Cardiac muscle cell (in vitro differentiated cells and primary cell): ENCODE data around the gene SFXN4. TPM values are rescaled to one million over a fixed set of nuclear protein-coding genes. Genes with fewer than 3 reads are reported as not detected.

Experiments
- DNase-seq, 2 donors: peaks; one replicate each; pipeline versions ENCODE4 v3.0.0 to v3.0.0-alpha.2; 2010 to 2017; ENCODE audit warnings: low read depth in 1 of 2, low spot score in 1 of 2
- H3K27ac ChIP-seq: fragments of 200-600 bp; sonication (generic); 2 replicates; pipeline ENCODE4 v1.5.1; 2016
- H3K27me3 ChIP-seq: fragments of 200-600 bp; sonication (generic); 2 replicates; pipeline ENCODE4 v1.6.0; 2016; ENCODE audit warnings: control low read depth
- H3K36me3 ChIP-seq: fragments of 200-600 bp; sonication (generic); 2 replicates; pipeline ENCODE4 v1.5.1; 2016; ENCODE audit warnings: control low read depth
- H3K4me1 ChIP-seq: fragments of 200-600 bp; sonication (generic); 2 replicates; pipeline ENCODE4 v1.8.1; 2017; ENCODE audit warnings: low read depth, mild to moderate bottlenecking, mixed run types
- H3K4me3 ChIP-seq: fragments of 200-600 bp; sonication (generic); 2 replicates; pipeline ENCODE4 v1.5.1; 2016; ENCODE audit warnings: mild to moderate bottlenecking
- H3K9me3 ChIP-seq: fragments of 200-600 bp; sonication (generic); 2 replicates; pipeline ENCODE4 v1.5.1; 2017; ENCODE audit warnings: low read depth, mild to moderate bottlenecking, control low read depth
- polyA plus RNA-seq: library from polyadenylated mRNA; unstranded; fragments of >200 nt; fragmentation: Nextera tagmentation; extraction: Ambion mirVana; gene quantifications from 2 replicates; pipeline ENCODE4 v1.2.1, GENCODE V29; 2016
- total RNA-seq: library from RNA; depleted of rRNA; stranded (reverse); fragments of >200 nt; gene quantifications from 2 replicates; pipeline ENCODE4 v1.2.3, GENCODE V29; 2016
- TF ChIP-seq, protein P1 (sequence below): IDR thresholded peaks from 2 replicates; pipeline ENCODE4 v1.5.1; 2012; ENCODE audit warnings: low read depth, mild to moderate bottlenecking, low read length

SFXN4 gene, protein sequence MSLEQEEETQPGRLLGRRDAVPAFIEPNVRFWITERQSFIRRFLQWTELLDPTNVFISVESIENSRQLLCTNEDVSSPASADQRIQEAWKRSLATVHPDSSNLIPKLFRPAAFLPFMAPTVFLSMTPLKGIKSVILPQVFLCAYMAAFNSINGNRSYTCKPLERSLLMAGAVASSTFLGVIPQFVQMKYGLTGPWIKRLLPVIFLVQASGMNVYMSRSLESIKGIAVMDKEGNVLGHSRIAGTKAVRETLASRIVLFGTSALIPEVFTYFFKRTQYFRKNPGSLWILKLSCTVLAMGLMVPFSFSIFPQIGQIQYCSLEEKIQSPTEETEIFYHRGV
- total RNA-seq, result 21.4 and 25.9 TPM in 2 replicates
- polyA plus RNA-seq, result 51.5 and 53.2 TPM in 2 replicates

DNA sequence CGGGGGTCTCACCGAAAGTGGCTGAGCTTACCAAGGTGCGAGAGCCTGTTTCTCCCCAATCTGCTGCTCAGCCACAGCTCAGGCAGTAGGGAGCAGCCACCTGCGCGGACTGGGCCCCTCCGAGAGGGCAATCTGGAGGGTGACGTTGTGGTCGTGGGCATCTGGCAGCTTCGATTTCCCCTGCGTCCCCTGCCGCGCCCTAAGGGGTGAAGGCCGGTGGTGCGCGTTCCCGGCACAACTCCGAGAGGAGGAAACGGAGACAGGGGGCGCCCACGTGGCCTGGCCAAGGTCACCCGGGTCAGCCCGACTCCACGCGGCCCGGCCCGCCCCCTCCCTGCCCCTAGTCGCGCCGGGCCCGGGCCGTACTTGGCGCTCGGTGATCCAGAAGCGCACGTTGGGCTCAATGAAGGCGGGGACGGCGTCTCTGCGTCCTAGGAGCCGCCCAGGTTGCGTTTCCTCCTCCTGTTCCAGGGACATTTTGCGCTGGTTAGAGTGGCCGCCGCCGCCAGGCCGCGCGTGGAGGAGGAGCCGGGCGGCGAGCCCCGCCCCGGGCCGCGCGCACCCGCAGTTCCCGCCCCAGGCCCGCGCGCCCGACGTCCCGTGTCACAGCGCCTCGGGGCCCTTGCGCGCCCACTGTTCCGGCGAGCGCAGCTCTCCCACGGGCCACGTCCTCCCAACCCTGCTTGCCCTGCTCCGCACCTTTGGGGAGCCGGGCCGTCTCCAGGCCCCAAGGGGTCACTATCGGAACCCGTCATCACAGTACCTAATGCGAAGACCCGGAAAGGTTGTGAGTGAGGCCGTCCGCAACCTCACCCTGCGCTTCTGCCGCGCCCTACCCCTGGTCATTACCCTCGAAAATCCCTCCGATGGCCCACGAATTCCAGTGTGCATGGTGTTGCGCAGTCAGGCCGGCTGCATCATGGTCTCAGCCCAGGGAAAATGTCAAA lies at the start of gene SFXN4:
TSS of gene SFXN4 (minus strand) at position 544 of the 947 bp plus-strand sequence. CDS start at position 477, 67 bp downstream.
- peaks cover 18% of the 10 kb centered on the region for H3K4me1 ChIP-seq
- TF ChIP-seq, protein P1, sequence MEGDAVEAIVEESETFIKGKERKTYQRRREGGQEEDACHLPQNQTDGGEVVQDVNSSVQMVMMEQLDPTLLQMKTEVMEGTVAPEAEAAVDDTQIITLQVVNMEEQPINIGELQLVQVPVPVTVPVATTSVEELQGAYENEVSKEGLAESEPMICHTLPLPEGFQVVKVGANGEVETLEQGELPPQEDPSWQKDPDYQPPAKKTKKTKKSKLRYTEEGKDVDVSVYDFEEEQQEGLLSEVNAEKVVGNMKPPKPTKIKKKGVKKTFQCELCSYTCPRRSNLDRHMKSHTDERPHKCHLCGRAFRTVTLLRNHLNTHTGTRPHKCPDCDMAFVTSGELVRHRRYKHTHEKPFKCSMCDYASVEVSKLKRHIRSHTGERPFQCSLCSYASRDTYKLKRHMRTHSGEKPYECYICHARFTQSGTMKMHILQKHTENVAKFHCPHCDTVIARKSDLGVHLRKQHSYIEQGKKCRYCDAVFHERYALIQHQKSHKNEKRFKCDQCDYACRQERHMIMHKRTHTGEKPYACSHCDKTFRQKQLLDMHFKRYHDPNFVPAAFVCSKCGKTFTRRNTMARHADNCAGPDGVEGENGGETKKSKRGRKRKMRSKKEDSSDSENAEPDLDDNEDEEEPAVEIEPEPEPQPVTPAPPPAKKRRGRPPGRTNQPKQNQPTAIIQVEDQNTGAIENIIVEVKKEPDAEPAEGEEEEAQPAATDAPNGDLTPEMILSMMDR, result peak; percentile 2
- peaks cover 35% of the 10 kb centered on the region for H3K36me3 ChIP-seq
- no peaks in the 10 kb centered on the region for H3K9me3 ChIP-seq
- no peaks in the 10 kb centered on the region for H3K27me3 ChIP-seq
- peak within 1 kb of the TSS; percentile 56 for H3K4me3 ChIP-seq
- peak within 1 kb of the TSS; percentile 94 for H3K27ac ChIP-seq
- DNase-seq, result peak; percentile 65 to 82

DNA sequence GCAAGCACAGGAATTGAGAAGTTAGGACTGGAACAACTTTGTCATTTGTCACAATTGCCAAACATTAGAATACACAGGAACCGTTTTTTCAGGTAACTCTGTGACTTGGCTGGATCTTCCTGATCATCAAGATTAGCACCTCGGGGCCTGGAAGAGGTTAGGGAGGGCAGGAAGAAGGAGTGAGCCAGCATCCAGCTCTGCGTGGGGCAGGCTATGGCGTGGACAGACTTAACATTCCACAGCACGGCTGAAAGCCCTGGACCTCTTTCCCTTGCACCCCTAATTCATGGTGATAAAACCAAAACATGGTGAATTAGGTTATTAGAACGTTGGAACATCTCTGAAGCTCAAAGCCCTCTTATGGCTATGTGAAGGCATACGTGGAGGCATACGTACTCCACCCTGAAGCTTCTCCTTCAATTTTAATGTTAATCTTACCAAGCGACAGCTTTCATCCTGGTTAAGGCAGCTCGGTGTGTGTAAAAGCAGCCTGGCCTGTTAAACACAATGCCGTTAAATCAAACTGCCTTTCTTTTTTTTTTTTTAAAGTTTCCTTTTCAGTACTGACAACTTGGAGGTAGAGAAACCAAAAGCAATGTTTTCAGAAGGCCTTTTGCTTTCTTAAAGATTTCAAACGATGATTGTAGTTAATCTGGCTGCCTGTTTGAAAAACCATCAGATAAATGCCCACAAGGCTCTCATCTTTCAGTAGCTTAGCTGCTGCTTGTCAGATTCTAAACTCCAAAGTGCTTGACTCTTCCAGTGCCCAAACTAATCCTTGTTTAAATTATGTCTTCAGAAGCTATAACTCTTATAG lies 46.3 kb upstream of the SFXN4 start:
- peak overlapping the region; percentile 29 for H3K27ac ChIP-seq
- H3K27me3 ChIP-seq, result no peaks in the 10 kb centered on the region

DNA sequence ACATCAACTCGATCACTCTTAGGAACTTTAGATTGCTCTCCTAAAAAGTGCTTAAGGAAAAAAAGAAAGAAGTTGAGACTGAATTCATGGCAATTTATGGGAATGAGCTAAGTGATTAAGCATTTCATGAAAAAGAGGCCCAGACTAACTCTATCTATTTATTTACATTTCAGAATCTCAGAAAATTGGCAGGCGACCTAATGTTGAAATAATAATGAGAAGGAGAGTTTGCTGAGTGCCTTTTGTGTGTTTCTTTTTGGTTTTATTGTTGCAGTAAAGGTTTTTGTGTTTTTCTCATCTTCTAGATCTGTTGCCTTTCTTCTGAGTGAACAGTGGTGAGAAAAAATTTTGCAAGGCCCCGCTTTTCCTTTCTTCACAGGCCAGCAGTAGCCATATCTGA lies 45.7 kb upstream of the SFXN4 start:
- Histone ChIP-seq H3K9me3 (no peaks in the 10 kb centered on the region), H3K27ac (no peak overlapping the region), H3K36me3 (no peaks in the 10 kb centered on the region), H3K4me3 (no peak overlapping the region), H3K4me1 (peaks cover 22% of the 10 kb centered on the region), H3K27me3 (no peaks in the 10 kb centered on the region)
- TF ChIP-seq, protein P1, result no peak
- peak in 1 of 2 donors; percentile 77 for DNase-seq

More for the DNA sequence above, 46.3 kb upstream of the SFXN4 start:
- TF ChIP-seq, protein P1, result no peak
- Histone ChIP-seq H3K36me3 (no peaks in the 10 kb centered on the region), H3K4me3 (no peak overlapping the region), H3K4me1 (peaks cover 22% of the 10 kb centered on the region), H3K9me3 (no peaks in the 10 kb centered on the region)
- peak; percentile 8 to 41 for DNase-seq

DNA sequence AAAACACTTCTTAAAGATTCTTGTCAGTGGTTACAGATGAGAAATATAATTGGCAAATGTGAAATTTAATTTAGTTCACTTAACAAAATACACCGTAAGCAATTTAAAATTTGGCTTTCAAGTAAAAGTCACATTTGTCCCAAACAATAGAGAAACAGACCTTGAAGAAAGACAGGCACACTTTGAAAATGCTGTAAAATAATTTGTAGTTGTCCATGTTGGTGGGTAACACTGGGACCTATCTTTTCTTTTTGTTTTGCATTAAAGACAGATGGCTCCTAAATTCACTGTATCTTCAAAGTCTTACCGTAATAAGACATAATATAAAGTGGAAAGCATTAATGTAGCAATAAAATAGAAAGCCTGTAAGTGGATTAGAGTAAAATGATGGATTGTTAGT lies 45.1 kb upstream of the SFXN4 start:
- Histone ChIP-seq H3K9me3 (no peaks in the 10 kb centered on the region), H3K27me3 (no peaks in the 10 kb centered on the region), H3K36me3 (no peaks in the 10 kb centered on the region), H3K27ac (no peak overlapping the region), H3K4me1 (peaks cover 22% of the 10 kb centered on the region), H3K4me3 (no peak overlapping the region)
- TF ChIP-seq, protein P1, result no peak
- no peak for DNase-seq

DNA sequence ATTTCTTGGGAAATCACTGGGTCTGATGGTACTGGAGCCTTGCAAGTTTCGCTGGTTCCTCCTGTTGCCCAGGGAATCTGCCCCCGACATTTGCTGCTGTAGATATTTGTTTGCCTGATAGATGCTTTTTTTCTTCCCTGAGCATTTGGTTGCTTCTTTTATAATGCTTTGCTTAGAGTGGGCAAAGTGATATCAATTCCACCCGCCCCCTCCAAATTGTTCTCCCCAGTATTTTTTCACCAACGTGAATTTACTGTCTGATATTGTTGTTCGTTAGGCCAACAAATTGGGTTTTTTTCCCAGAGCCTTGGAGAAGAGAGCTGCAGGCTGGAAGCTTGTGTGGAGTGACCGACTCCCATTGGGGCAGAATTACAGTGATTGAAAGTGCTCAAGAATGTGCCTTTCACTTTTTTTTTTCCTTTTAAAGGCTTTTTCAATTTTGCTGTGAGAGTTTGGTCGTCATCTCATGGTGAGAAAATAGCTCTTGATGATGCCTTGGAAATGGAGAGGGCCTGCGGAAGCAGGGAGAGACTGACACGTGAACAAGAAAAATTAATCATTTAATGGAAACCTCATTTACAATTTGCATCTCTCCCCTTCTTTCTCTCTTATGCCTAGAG lies 44.3 kb upstream of the SFXN4 start:
- peak in 1 of 2 donors; percentile 40 for DNase-seq
- H3K27me3 ChIP-seq, result no peaks in the 10 kb centered on the region
- peaks cover 22% of the 10 kb centered on the region for H3K4me1 ChIP-seq
- H3K27ac ChIP-seq, result no peak overlapping the region
- no peaks in the 10 kb centered on the region for H3K36me3 ChIP-seq
- H3K9me3 ChIP-seq, result no peaks in the 10 kb centered on the region
- peak overlapping the region; percentile 76 for H3K4me3 ChIP-seq
- TF ChIP-seq, protein P1, result no peak
